Transverse colon (tissue), 3 donors: ENCODE results near the gene GPSM3.

Source experiments
- EP300 ChIP-seq: sonication (generic); formaldehyde crosslinking; IDR thresholded peaks from one replicate; pipeline ENCODE4 v1.6.1; 2017; ENCODE audit warnings: antibody characterized with exemption, low read depth
- POLR2A ChIP-seq: fragments of 450-650 bp; IDR thresholded peaks from one replicate; pipeline ENCODE4 v1.6.1; 2016; ENCODE audit warnings: antibody characterized with exemption, mild to moderate bottlenecking, moderate library complexity
- TF ChIP-seq, protein P1 (sequence below), 5 experiments: fragments of 200-600 bp in 3 of 5; fragments of 450-650 bp in 2 of 5; sonication (generic) in 3 of 5; IDR thresholded peaks; 1 replicate in 2 of 5; 2 replicates in 3 of 5; pipeline ENCODE4 v1.5.1; 2016 to 2017; ENCODE audit warnings: antibody characterized with exemption in 5 of 5, inconsistent platforms in 3 of 5, mild to moderate bottlenecking in 2 of 5, moderate library complexity in 1 of 5

DNA sequence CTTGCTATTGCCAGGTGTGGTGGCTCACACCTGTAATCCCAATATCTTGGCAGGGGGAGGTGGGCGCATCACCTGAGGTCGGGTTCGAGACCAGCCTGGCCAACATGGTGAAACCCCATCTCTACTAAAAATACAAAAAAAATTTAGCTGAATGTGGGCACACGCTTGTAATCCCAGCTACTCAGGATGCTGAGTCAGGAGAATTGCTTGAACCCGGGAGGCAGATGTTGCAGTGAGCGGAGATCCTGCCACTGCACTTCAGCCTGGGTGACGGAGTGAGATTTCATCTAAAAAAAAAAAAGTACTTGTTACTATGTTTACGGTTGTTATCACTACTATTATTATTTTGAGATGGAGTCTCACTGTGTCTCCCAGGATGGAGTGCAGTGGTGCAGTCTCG, 35.6 kb downstream of the GPSM3 start:
- TF ChIP-seq, protein P1, sequence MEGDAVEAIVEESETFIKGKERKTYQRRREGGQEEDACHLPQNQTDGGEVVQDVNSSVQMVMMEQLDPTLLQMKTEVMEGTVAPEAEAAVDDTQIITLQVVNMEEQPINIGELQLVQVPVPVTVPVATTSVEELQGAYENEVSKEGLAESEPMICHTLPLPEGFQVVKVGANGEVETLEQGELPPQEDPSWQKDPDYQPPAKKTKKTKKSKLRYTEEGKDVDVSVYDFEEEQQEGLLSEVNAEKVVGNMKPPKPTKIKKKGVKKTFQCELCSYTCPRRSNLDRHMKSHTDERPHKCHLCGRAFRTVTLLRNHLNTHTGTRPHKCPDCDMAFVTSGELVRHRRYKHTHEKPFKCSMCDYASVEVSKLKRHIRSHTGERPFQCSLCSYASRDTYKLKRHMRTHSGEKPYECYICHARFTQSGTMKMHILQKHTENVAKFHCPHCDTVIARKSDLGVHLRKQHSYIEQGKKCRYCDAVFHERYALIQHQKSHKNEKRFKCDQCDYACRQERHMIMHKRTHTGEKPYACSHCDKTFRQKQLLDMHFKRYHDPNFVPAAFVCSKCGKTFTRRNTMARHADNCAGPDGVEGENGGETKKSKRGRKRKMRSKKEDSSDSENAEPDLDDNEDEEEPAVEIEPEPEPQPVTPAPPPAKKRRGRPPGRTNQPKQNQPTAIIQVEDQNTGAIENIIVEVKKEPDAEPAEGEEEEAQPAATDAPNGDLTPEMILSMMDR (IDR thresholded peaks at IDR 0.05): no peak
- TF ChIP-seq EP300 (no peak), POLR2A (no peak)
